HG02840 (cell line): ENCODE measurements around the gene GOLPH3.
"Not testable (repeated sequence)": the region's sequence is repeated elsewhere in the genome, so short reads cannot be mapped to it uniquely, and the experiment has no call there.

Source experiments
- ATAC-seq: cut with Tn5 transposase; IDR thresholded peaks from one replicate; pipeline ENCODE4 v1.9.1; 2021; ENCODE audit warnings: mild to moderate bottlenecking, moderate library complexity, moderate number of reproducible peaks; ENCODE audit not compliant: unreplicated experiment, low FRiP score

The GOLPH3 gene

GRCh38 chr5:32174011-32174870 lies at the start of gene GOLPH3:
GOLPH3 (minus strand) TSS chr5:32174319; CDS start chr5:32174034, 285 bp downstream.
- peak; percentile 90 for ATAC-seq

GRCh38 chr5:32222723-32223470 lies 48.8 kb upstream of the GOLPH3 start:
- no peak for ATAC-seq

GRCh38 chr5:32217886-32218396 lies 43.8 kb upstream of the GOLPH3 start:
- no peak for ATAC-seq

- ATAC-seq: not testable (repeated sequence)
Observed at GRCh38 chr5:32214344-32214743, 40.2 kb upstream of the GOLPH3 start.

- no peak for ATAC-seq
Observed at GRCh38 chr5:32210151-32210550, 36.0 kb upstream of the GOLPH3 start.

- ATAC-seq: not testable (repeated sequence)
Observed at GRCh38 chr5:32208837-32209236, 34.7 kb upstream of the GOLPH3 start.

- ATAC-seq: no peak
Observed at GRCh38 chr5:32207355-32207634, 33.2 kb upstream of the GOLPH3 start.

GRCh38 chr5:32206509-32207354 lies 32.6 kb upstream of the GOLPH3 start:
- no peak for ATAC-seq

- no peak for ATAC-seq
Observed at GRCh38 chr5:32206053-32206452, 31.9 kb upstream of the GOLPH3 start.

GRCh38 chr5:32202394-32202793 lies 28.3 kb upstream of the GOLPH3 start:
- ATAC-seq: no peak

- ATAC-seq: no peak
Observed at GRCh38 chr5:32201122-32201753, 27.1 kb upstream of the GOLPH3 start.

GRCh38 chr5:32197032-32197431 lies 22.9 kb upstream of the GOLPH3 start:
- no peak for ATAC-seq

GRCh38 chr5:32195265-32195664 lies 21.1 kb upstream of the GOLPH3 start:
- ATAC-seq: no peak

- no peak for ATAC-seq
Observed at GRCh38 chr5:32193591-32193990, 19.5 kb upstream of the GOLPH3 start.

GRCh38 chr5:32190095-32190494 lies 16.0 kb upstream of the GOLPH3 start:
- ATAC-seq: no peak

- no peak for ATAC-seq
Observed at GRCh38 chr5:32187675-32188074, 13.6 kb upstream of the GOLPH3 start.

- no peak for ATAC-seq
Observed at GRCh38 chr5:32182463-32183063, 8.4 kb upstream of the GOLPH3 start.

GRCh38 chr5:32173267-32174010 lies 680 bp downstream of the GOLPH3 start:
- ATAC-seq: peak; percentile 26

GRCh38 chr5:32172923-32173266 lies 1.2 kb downstream of the GOLPH3 start:
- ATAC-seq: no peak
